Sigmoid colon (tissue), 7 donors: ENCODE measurements around the gene TCERG1L. TPM values are rescaled to one million over a fixed set of nuclear protein-coding genes. Genes with fewer than 3 reads are reported as not detected.

Experiments
- DNase-seq: peaks from one replicate; pipeline ENCODE4 v3.0.0-alpha.2; 2019
- H3K27ac ChIP-seq, 4 donors: fragments of 200-600 bp; sonication (generic); one replicate each; pipeline ENCODE4 v1.5.1; 2016 to 2019; ENCODE audit warnings: mild to moderate bottlenecking in 1 of 4
- H3K27me3 ChIP-seq, 3 donors: fragments of 200-600 bp; sonication (generic); one replicate each; pipeline ENCODE4 v1.5.1; 2019; ENCODE audit warnings: mild to moderate bottlenecking in 1 of 3
- H3K36me3 ChIP-seq, 4 donors: fragments of 200-600 bp; sonication (generic); one replicate each; pipeline ENCODE4 v1.5.1; 2016 to 2019
- H3K4me1 ChIP-seq, 4 donors: fragments of 200-600 bp; sonication (generic); one replicate each; pipeline ENCODE4 v1.5.1; 2017 to 2019
- H3K4me3 ChIP-seq, 4 donors: fragments of 200-600 bp; sonication (generic); one replicate each; pipeline ENCODE4 v1.5.1; 2017 to 2019; ENCODE audit warnings: mild to moderate bottlenecking in 2 of 4, moderate library complexity in 1 of 4
- H3K9me3 ChIP-seq, 4 donors: fragments of 200-600 bp in 3 of 4; sonication (generic) in 3 of 4; one replicate each; pipeline versions ENCODE4 v1.5.1 to v1.6.1; 2013 to 2019
- EP300 ChIP-seq, 4 donors: sonication (generic); formaldehyde crosslinking; IDR thresholded peaks; one replicate each; pipeline ENCODE4 v1.6.1; 2017; ENCODE audit warnings: antibody characterized with exemption in 4 of 4
- POLR2A ChIP-seq, 2 donors: fragments of 450-650 bp; IDR thresholded peaks; one replicate each; pipeline ENCODE4 v1.6.1; 2016; ENCODE audit warnings: antibody characterized with exemption in 2 of 2, mild to moderate bottlenecking in 2 of 2, moderate library complexity in 2 of 2
- POLR2AphosphoS5 ChIP-seq, 4 donors: sonication (generic); formaldehyde crosslinking; IDR thresholded peaks; one replicate each; pipeline ENCODE4 v1.6.1; 2017; ENCODE audit warnings: antibody characterized with exemption in 4 of 4
- WGBS, 2 donors: extraction: QIAGEN DNeasy Blood & Tissue Kit; methylation state at CpG; one replicate each; pipeline ENCODE4 v1.1.7; 2013; 5-methylcytosine and 5-hydroxymethylcytosine counted together
- intact Hi-C: fragments of 100-400 bp; cut with DNase I; formaldehyde crosslinking; loops from one replicate; pipeline ENCODE4 v1.15.1; 2023
- polyA plus RNA-seq, 3 donors: library from polyadenylated mRNA; stranded (reverse); fragments of 200-250 nt; gene quantifications; one replicate each; pipeline ENCODE4 v1.2.3, GENCODE V29; 2013
- total RNA-seq, 4 donors: library from RNA; depleted of rRNA; stranded (reverse); fragments of >200 nt; gene quantifications; one replicate each; pipeline ENCODE4 v1.1.0, GENCODE V29; 2016
- TF ChIP-seq, protein P1 (sequence below), 4 experiments: fragments of 450-650 bp in 3 of 4; fragments of 200-600 bp in 1 of 4; IDR thresholded peaks; one replicate each; pipeline ENCODE4 v1.5.1; 2016 to 2019; ENCODE audit warnings: antibody characterized with exemption in 4 of 4, mild to moderate bottlenecking in 3 of 4, moderate library complexity in 2 of 4
- donor health status: healthy with polysubstance abuse.
- donor health status: Bipolar disorder and iron deficiency.
- donor health status: healthy.

TCERG1L gene
- total and polyA plus RNA-seq, 7 donors = under 0.01 to 0.55 (median 0.10) TPM; not detected in 4

DNA sequence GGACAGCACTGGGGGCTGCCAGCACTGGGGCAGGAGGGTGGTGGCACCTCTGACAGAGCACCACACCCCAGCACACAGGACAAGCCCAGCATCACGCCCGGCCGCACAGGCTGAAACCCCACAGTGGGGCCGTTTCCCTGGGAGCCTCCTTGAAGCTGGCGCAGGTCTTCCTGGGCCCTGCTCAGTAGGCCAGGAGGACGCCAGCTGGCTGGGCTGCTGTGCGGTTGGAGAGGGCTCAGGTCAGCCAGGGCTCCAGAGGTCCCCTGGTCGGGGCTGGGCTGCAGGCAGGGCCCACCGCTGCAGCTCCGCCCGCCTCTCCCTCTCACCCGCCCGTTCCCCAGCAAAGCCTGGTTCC, 137.3 kb downstream of the TCERG1L start:
- peak; percentile 54 for DNase-seq
- TF ChIP-seq EP300 (IDR thresholded peaks at IDR 0.05) (no peak), POLR2A (IDR thresholded peaks at IDR 0.05) (no peak), POLR2AphosphoS5 (IDR thresholded peaks at IDR 0.05) (no peak)
- TF ChIP-seq, protein P1, sequence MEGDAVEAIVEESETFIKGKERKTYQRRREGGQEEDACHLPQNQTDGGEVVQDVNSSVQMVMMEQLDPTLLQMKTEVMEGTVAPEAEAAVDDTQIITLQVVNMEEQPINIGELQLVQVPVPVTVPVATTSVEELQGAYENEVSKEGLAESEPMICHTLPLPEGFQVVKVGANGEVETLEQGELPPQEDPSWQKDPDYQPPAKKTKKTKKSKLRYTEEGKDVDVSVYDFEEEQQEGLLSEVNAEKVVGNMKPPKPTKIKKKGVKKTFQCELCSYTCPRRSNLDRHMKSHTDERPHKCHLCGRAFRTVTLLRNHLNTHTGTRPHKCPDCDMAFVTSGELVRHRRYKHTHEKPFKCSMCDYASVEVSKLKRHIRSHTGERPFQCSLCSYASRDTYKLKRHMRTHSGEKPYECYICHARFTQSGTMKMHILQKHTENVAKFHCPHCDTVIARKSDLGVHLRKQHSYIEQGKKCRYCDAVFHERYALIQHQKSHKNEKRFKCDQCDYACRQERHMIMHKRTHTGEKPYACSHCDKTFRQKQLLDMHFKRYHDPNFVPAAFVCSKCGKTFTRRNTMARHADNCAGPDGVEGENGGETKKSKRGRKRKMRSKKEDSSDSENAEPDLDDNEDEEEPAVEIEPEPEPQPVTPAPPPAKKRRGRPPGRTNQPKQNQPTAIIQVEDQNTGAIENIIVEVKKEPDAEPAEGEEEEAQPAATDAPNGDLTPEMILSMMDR (IDR thresholded peaks at IDR 0.05) = no peak
- 66 to 78% methylated on average over 13 of the region's 13 CpGs for WGBS, 2 donors

DNA sequence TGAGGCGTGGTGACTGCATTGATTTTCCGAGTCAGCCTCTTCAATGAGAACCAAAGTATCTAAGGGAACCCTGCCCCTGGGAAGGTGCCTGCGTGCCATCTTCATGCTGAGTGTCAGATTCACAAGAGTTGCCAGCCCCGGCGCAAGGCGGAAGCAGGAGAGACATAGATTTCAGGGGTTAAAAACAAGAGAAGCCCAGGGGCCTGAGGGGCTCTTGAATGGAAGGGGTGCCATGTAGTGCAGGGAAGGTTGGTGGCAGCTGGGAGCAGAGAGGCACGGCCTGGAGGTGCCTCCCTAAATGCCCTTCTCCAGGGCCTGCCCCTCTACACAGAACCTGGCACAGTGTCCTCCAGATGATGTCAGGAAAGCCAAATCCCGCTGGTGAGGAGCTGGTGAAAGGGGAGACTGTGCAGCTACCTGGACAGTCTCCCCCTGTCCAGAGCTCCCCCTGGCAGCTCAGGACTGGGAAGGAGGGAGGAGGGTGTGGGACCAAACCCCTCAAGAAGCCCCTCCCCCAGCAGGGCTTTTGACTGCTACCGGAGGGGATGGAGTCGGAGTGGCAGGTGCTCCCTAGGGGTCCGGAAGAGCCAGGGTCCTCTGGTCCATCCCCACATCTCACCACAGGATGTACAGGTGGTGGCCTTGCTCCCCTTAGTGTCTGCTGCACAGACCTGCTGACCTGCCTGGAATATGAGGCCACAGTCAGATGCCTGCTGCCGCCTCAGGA, 137.9 kb downstream of the TCERG1L start:
- 85 to 89% methylated on average over 12 of the region's 12 CpGs for WGBS, 2 donors
- Histone ChIP-seq H3K4me1 (no peaks in the 10 kb centered on the region), H3K27me3 (no peaks in the 10 kb centered on the region), H3K9me3 (no peaks in the 10 kb centered on the region), H3K4me3 (no peak overlapping the region), H3K27ac (no peak overlapping the region), H3K36me3 (no peaks in the 10 kb centered on the region)
- no peak for TF ChIP-seq EP300 (IDR thresholded peaks at IDR 0.05)
- TF ChIP-seq POLR2A (IDR thresholded peaks at IDR 0.05) = no peak
- TF ChIP-seq, protein P1 (IDR thresholded peaks at IDR 0.05) = no peak
- no peak for TF ChIP-seq POLR2AphosphoS5 (IDR thresholded peaks at IDR 0.05)
- DNase-seq = peak; percentile 26
- intact Hi-C loops = no loop called here

More for the DNA sequence above, 137.3 kb downstream of the TCERG1L start:
- Histone ChIP-seq H3K27ac (no peak overlapping the region), H3K36me3 (no peaks in the 10 kb centered on the region), H3K4me1 (no peaks in the 10 kb centered on the region), H3K9me3 (no peaks in the 10 kb centered on the region), H3K4me3 (no peak overlapping the region), H3K27me3 (peaks cover 0 to 3% (median 0%) of the 10 kb centered on the region in 3 donors)
- intact Hi-C loops = no loop called here

DNA sequence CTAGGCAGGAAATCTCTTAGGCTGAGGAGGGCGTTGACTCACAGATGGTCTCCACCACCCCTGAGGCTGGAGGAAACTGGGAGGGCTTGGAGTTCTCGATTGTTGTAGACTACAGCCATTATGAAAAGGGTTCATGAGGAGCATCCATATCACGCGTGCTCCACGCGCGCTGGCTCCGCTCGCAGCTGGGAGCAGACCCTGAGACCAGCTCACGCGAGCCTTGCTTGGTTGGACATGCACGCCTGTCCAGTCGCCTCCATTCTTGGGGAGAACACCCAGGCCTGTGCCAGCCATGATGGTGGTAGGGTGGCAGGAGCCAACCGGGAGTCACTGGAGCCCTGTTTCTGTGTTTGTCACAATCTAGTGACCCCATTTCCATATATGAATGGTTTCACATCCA, 139.1 kb downstream of the TCERG1L start:
- WGBS, 2 donors = 85 to 92% methylated on average over 14 of the region's 14 CpGs
- H3K4me3 ChIP-seq = no peak overlapping the region
- intact Hi-C loops = no loop called here
- no peaks in the 10 kb centered on the region for H3K36me3 ChIP-seq
- H3K27me3 ChIP-seq = no peaks in the 10 kb centered on the region
- H3K27ac ChIP-seq = no peak overlapping the region
- H3K4me1 ChIP-seq = no peaks in the 10 kb centered on the region
- TF ChIP-seq, protein P1 (IDR thresholded peaks at IDR 0.05) = no peak
- no peak for TF ChIP-seq POLR2AphosphoS5 (IDR thresholded peaks at IDR 0.05)
- no peak for TF ChIP-seq EP300 (IDR thresholded peaks at IDR 0.05)
- TF ChIP-seq POLR2A (IDR thresholded peaks at IDR 0.05) = no peak
- no peaks in the 10 kb centered on the region for H3K9me3 ChIP-seq
- DNase-seq = peak; percentile 30

DNA sequence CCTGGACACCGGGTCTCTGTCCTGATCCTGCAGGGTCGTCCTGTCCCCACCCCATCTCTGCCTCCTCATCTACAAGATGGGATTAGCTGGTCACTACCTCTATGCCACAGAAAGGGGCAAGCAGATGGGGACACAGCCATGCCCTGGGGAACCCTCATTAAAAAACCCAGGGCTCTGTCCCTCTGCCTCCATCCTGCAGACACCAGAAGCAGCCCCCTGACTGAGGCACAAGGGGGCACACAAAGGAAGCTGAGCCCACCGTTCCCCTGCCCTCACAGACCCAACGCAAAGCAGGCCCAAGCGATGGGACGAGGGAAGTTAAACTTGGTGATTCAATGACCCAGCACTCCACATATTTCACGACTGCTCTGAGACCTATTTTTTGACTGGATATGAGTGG, 142.4 kb downstream of the TCERG1L start:
- Histone ChIP-seq H3K9me3 (no peaks in the 10 kb centered on the region), H3K27ac (no peak overlapping the region), H3K36me3 (no peaks in the 10 kb centered on the region), H3K4me3 (no peak overlapping the region), H3K4me1 (no peaks in the 10 kb centered on the region), H3K27me3 (no peaks in the 10 kb centered on the region)
- WGBS, 2 donors = 74 to 76% methylated on average over 7 of the region's 7 CpGs
- TF ChIP-seq EP300 (IDR thresholded peaks at IDR 0.05) (no peak), POLR2AphosphoS5 (IDR thresholded peaks at IDR 0.05) (no peak), POLR2A (IDR thresholded peaks at IDR 0.05) (no peak)
- TF ChIP-seq, protein P1 (IDR thresholded peaks at IDR 0.05) = no peak
- DNase-seq = peak; percentile 19
- intact Hi-C loops = no loop called here
